GM19438 (cell line): ENCODE data around the gene GRXCR2.
"Not testable (repeated sequence)": the region's sequence is repeated elsewhere in the genome, so short reads cannot be mapped to it uniquely, and the experiment has no call there.

ENCODE experiments used
- ATAC-seq: cut with Tn5 transposase; IDR thresholded peaks from one replicate; pipeline ENCODE4 v1.9.1; 2021; ENCODE audit warnings: low read depth; ENCODE audit not compliant: unreplicated experiment

The GRXCR2 gene

DNA sequence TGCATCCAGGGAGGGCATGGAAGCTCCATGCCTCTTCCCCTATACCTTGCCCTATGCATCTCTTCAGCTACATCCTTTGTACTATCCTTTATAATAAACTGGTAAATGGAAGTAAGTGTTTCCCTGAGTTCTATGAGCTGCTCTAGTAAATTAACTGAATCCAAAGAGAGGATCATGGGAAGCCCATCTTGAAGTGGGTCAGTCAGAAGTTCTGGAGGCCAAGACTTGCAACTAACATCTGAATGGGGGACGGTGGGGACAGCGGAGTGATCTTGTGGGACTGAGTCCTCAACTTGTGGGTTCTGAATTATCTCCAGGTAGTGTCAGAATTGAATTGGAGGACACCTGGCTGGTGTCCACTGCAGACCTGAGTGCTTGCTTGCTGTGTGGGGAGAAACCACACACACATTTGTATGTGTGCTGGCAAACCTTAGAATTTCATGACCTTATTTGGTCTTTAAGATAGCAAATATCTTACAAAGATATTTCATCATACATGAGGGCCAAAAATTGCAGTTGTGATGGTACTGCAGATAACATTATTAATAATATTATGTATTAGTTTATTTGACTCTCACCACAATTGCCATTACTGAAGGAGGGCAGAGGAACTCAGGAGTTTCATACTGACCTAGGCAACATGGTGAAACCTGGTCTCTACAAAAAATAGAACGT is 32.2 kb downstream of the GRXCR2 start:
- no peak for ATAC-seq

DNA sequence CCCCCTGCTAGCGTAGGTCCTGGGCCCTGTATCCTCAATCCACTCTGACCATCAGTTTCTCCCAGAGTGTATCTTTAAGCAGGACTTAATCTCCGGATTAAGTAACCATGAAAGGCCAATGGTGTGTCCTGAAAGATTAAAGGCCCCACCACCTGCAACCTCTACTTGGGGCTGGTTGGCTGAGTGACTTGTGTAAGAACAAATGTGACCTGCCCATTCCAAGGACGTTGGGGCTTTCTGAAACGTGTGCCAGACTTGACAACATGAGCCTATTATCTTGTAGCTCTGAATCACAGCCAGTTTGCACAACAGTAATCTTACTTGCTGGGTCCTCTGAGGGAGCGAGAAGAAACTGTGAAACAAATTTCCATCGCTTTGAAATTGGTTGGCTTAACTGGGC is 34.5 kb downstream of the GRXCR2 start:
- ATAC-seq, result no peak

DNA sequence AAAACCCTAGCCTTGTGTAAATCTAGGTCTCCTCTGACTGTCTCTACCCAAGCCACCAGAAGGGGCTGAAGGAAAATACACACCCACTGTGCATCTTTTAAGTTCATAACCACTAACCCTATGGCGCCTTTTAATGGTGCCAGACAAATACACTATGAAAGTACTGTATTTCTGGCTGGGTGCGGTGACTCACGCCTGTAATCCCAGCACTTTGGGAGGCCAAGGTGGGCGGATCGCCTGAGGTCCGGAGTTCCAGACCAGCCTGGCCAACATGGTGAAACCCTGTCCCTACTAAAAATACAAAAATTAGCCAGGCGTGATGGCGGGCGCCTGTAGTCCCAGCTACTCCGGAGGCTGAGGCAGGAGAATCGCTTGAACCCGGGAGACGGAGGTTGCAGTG is 36.6 kb downstream of the GRXCR2 start:
- ATAC-seq, result not testable (repeated sequence)

DNA sequence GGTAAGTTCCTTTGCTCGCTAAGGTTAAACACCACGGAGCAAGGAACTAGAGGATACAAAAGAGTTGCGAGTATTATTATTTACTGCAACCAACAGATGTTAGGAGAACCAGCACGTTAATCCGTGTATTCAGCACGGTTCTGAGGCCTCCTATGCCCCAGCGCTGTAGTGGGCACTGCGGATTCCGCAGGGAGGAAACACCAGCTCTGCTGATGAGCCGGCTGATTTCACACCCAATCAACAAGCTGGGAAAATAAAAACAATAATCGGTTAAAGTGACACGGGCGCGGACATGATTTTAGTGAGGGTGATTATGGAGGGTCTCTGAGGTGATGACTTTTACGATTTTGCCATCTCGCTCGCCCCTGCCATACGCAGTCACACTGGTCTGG is 37.0 kb downstream of the GRXCR2 start:
- ATAC-seq, result peak; percentile 16

DNA sequence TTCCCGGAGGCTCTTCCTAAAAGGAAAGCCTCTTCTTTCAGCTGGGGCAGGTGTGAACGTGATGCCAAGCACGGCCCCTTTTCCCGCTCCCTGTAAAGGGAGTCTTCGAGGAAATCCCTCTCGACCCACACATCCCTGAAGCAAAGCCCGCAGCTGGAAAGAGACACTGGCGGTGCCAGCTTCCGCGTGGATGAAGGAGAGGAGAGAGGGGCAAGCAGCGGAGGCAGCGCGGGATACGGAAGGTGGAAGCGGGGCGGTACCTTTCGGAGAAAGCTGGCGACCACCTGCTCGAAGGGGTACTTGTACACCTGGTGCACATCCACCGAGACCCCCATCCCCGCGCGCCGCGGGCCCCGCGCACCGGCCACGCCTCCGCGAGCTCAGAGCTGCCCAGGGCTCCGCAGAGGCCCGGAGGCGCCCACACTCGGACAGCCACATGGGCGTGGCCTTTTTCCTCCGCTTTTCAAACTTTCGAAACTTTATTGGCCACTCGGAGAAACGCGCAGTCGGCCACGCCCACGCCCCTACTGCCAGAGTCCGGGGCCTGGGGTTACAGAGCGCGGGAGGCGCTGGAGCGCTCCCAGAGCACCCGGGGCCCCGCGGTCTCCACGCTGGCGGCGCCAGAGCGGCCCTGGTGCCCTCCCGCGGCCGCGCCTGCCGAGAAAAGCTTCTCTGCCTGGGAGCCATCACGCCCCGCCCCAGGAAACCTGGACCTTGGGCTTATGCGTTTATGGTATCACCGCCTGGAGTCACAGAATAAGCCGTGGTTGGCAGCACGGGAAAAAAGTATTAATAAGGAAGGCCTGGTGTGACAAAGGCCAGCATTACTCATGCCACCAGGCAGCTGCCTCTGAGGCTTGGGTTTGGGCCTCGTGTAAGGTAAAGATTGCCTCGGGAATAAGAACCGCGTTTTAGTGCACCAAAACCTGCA is 37.6 kb downstream of the GRXCR2 start, which contains the start of gene PRELID2:
Gene PRELID2 (minus strand): TSS at position 426 of the 931 bp plus-strand sequence. CDS start 91 bp downstream, at position 335.
- peak; percentile 93 for ATAC-seq

DNA sequence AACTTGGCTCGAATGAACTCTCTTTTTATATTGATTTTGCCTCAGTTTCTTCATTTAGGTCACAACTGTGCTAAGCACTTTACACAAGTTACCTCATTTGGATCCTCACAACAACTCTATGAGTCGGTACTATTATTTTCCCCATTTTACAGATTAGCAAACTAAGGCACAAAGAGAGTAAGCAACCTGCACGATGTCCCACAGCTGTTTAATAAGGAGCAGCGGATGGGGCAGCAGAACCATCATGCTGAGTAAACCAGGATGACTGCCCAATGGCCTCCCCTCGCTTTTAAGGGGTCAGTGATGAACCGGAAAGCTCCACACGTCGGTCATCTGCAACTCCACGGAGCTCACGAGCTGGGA is 38.3 kb downstream of the GRXCR2 start:
- ATAC-seq, result peak; percentile 7

DNA sequence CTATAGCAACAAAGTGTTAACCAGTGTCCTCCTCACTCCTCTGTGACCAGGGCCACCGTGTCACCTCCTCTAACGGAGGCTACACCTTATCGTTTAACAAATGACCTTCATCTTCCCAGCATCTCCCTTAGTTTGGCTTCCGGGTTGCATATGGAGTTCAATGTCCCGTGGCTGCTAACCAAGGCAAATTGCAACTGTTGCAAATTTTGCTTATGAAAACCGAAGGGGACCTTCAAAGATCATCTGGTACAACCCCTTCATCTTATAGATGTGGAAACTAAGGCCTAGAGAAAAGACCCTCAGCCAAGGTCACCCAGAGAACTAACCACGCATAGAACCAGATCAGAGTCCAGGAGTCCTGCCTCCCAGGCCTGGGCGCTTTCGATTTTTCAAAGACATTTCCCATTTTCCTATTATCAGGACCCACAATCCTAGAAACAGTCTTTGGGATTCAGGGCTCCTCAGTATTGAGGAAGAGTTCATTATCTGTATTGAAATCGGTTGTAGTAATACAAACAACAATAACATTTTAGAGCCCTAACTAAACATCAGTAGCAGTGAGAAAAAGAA is 39.1 kb downstream of the GRXCR2 start:
- ATAC-seq, result no peak

DNA sequence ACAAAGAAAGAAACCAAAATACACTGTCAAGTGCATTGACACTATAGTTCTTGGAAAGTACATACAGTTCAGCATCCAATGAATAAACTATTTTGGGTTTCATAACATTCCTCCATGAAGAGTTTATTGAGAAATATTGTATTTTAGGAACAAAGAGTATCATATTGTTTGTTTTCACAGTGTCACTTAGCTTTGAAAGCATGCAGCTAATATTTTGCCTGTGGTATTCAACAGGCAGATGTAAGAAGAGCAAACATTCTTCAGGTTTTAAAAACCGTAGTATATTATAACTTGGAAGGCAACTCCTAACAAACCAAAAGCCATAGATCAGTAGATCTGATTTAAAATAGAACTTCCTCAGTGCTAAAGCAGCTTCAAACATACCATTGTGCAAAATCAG is 42.2 kb downstream of the GRXCR2 start:
- no peak for ATAC-seq

DNA sequence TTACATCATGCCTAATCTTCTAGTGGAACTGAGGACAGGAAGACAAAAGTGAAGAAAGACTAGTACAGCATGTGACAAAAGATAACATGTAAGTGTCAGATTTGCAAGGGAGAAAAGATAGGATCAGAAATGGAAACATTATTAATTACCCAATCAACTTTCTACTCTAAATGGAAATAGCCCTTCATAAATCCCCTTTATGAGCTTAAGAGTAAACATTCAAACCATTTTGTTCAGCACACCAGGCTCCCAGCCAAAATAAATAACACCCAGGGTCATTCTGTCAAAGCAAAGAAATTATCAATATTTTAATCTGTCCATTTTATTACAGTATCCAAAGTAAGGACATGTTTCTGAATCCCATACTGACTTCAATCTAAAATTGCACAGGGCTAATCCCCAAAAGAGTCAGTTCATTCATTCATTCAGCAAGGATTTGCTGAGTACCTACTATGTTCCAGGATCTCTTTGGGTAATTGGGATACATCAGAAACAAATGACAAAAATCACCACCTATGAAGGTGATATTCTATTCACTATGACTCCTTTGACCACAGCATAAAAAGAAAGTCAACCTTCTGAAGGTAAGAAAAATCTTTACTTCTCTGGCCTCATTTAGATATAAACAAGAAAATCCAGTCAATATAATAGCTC is 43.0 kb downstream of the GRXCR2 start:
- no peak for ATAC-seq

DNA sequence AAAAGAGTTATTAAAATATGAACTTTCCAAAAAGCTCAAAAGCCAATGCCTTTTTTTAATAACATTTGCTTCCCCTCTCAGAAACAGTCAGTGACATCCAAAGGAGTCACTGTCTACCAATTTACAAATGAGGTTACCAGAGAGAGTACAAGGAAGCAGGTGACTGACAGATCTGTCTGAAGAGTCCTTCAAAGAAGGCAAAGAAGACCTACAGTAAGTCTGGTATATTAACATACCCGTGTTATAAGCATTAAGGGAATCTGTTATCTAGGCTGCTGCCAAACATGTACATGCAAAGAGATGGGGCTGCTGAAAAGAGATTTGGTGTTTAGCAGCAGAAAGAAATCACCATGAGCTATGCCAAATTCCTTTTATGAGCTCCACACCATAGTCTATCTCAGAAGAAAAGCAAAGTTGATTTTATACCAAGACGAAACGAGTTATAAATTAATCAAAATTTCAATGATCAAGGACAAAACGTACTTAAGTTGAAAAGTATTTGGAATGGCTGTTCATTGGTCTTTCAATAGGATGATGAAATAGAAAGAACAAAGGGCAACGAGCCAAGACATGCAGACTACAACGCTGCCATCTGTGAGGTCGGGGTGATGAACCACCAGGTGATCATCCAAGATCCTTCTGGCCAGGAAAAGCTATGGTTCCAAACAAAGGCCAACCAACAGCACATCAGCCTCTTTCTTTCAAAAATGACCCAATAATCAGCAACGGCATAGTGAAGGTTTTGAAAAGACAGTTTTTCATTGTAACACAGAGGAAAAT is 45.7 kb downstream of the GRXCR2 start:
- ATAC-seq, result no peak

DNA sequence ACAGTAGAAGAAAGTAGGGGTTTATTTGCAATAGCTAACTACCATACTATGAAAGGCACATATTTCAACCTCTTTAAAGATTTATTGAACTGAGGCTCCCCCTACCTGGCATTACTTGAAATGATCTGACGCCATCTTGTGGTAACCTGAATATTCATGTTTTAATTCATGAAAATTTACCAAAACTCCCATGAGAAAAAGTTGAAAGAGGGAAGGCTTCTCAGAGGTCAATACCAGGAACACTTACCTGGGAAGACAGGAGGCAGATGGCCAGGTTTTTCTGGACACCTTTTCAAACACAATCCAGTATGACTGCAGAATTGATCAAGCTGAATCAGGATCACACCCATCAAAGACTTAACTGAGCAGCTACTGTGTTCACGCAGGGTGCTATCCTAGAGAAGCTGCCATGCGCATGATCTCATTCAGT is 47.0 kb downstream of the GRXCR2 start:
- ATAC-seq, result peak; percentile 69

DNA sequence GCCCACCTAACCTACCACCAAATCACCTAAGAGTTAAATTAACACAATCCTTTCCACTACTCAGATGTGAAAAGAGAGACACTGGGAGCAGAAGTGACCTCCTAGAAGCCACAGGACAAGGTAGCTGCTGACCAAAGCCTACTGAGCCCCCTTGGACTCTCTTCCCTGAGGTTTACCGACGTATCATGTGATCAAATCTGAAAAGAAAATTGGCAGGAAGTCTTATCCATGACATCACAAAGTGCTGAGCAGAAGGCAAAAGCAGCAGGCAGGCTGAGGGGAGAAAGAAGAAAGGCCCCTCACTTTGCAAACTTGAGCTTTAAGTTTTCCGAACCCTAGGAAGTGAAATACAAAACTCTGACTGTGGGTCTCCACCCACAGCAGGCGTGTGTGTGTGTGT is 48.8 kb downstream of the GRXCR2 start:
- ATAC-seq, result no peak

DNA sequence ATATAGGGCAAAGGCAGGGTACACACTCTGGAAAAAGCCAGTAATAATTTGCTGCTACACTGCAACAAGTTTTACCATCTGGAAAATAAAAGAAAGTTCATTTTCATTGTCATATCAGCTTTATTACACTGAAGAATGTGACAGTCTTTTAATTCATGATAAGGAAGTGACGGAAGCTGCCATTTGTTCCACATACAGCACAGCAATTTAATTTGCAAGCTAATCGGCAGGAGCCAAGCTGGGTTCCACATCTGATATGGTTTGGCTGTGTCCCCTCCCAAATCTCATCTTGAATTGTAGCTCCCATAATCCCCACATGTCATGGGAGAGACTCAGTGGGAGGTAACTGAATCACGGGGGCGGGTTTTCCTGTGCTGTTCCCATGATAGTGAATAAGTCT is 54.2 kb downstream of the GRXCR2 start:
- ATAC-seq, result no peak

DNA sequence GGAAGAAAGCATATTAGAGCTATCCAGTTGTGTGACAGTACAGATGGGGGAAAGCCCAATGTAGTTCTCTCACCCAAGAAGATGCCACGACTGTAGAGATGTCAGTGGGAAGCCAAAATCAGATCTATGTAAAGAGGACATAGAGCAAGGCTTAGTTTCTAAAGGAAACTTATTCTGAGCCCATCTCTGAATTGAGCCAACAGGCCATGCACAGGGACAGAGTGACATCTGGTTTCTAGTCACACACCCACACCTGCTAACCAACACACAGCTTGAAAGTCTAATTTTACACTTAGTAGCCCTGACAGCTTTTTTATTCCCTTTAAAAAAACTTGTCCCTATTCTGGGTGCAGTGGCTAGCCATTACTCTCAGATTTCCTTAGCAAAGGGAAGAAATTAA is 59.9 kb downstream of the GRXCR2 start:
- ATAC-seq, result no peak

DNA sequence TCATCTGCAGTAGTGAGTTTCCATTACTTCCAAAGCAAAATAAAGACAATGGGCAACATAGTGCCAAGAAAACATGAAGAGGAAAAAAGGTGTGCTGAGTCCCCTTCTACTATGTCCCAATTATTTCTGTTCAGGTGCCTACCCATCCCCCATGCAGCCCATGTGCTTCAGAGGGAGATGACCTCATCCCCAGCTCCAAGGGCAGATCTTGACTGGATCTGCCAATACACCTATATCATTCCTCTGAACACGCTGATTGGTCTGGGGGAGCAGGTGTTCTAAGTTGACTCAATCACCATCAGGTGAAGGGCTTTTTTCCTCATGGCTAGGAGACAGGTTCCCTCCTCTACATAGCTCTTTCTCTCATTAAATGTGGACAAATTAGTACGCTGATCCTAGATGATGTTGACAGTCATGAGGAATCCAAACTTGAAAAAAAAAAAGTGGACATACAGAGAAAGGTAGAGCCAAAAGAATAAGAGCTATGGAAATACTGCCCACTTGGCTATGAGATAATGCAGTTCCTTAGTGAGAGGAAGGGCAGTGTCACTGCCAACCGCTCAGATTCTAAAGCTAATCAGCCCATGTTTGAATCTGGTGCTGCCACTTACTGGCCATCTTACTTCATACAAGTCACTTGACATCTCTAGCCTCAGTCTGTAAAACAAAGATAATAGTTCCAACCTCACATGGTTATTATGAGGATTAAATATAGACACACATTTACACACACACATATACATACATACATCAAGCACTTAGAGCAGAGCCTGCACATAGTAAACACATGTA is 60.8 kb downstream of the GRXCR2 start:
- no peak for ATAC-seq
